Fibroblast of lung (primary cell): ENCODE data around the gene MYO1E.

Experiments
- EZH2 ChIP-seq: IDR thresholded peaks from 2 replicates; pipeline ENCODE4 v1.5.1; 2012; ENCODE audit warnings: low read length, control low read depth, mild to moderate bottlenecking; ENCODE audit errors: missing control alignments
- TF ChIP-seq, protein P1 (sequence below), 2 donors: IDR thresholded peaks in 1 of 2; conservative IDR thresholded peaks in 1 of 2; 1 replicate in 1 of 2; 2 replicates in 1 of 2; pipeline ENCODE4 v1.5.1; 2011 to 2012; ENCODE audit warnings: low read length in 2 of 2, control low read depth in 1 of 2, inconsistent platforms in 1 of 2, low read depth in 1 of 2, mild to moderate bottlenecking in 1 of 2

DNA sequence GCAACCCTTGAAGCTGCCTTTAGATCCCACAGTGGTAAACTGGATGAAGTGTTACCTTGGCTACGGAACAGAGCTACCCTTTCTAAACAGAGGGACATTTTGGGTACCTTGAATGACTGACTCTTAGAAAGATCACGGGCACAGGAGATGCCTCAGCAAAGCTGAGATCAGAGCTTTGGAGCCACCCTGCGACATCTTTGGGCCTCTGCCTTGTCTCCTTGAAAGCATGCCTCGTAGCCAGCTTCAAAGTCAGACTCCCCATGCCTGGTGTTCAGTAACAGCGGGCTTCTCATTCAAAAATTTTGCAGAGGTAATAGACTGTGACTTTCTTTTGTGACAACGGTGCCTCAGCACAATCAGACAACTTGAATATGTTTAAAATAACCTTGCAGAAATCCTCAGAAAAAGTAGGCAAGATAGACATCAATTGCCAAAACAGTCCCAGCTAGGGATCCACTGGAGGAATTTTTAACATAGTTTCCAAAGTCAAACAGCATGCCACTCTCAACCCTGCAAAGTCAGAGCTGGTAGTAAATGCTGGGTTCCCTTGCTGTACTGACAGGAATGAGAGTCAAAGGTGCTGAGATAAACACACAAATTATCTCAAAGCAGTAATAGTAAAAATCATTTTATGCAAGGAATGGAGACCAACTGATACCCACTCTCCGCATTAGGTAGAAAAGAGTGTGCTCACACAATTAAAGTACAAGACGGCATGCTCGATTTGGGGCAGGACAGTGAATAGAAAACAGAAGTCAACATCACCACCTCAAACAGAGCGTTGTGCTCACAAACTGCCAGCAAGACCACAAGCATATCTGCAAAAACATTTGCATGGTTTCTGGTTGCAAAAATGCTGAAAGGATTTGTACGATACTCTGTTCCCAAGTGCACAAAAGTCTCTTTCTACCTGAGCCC is 82.1 kb downstream of the MYO1E start:
- TF ChIP-seq, protein P1, sequence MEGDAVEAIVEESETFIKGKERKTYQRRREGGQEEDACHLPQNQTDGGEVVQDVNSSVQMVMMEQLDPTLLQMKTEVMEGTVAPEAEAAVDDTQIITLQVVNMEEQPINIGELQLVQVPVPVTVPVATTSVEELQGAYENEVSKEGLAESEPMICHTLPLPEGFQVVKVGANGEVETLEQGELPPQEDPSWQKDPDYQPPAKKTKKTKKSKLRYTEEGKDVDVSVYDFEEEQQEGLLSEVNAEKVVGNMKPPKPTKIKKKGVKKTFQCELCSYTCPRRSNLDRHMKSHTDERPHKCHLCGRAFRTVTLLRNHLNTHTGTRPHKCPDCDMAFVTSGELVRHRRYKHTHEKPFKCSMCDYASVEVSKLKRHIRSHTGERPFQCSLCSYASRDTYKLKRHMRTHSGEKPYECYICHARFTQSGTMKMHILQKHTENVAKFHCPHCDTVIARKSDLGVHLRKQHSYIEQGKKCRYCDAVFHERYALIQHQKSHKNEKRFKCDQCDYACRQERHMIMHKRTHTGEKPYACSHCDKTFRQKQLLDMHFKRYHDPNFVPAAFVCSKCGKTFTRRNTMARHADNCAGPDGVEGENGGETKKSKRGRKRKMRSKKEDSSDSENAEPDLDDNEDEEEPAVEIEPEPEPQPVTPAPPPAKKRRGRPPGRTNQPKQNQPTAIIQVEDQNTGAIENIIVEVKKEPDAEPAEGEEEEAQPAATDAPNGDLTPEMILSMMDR (conservative IDR thresholded peaks at IDR 0.05 in 1 of 2, IDR thresholded peaks at IDR 0.05 in 1 of 2; ENCODE audit: low read depth in 1 of 2, low read length in 2 of 2) = no peak
- TF ChIP-seq EZH2 = no peak
